A673 (cell line): ENCODE measurements around the gene EIF2B5. TPM values are rescaled to one million over a fixed set of nuclear protein-coding genes. Genes with fewer than 3 reads are reported as not detected.

ENCODE experiments used
- BruUV-seq: library from RNA; stranded (reverse); fragments of 400-500 nt; replicated peaks from 2 replicates; lab custom pipeline; 2021; lab: Mats Ljungman, UMichigan
- CTCF ChIA-PET: fragments of 300-600 bp; sonication (Branson Sonifier 250); formaldehyde crosslinking; loops from one replicate; lab custom pipeline; 2022; ENCODE audit warnings: antibody characterized with exemption; lab: Charles Lee
- POLR2A ChIA-PET: fragments of 300-600 bp; sonication (Branson Sonifier 250); formaldehyde crosslinking; loops from one replicate; lab custom pipeline; 2022; ENCODE audit warnings: antibody characterized with exemption; ENCODE audit not compliant: low non-redundant PET; lab: Charles Lee
- DNase-seq: peaks from one replicate; pipeline ENCODE4 v3.0.0-alpha.2; 2015; ENCODE audit warnings: low spot score
- H3K27ac ChIP-seq: fragments of 200-600 bp; sonication (generic); 2 replicates; pipeline ENCODE4 v1.5.1; 2016; ENCODE audit warnings: mixed run types, low read depth, mild to moderate bottlenecking, mixed read lengths, antibody characterized with exemption, low read length; ENCODE audit not compliant: poor library complexity, severe bottlenecking
- H3K27me3 ChIP-seq: fragments of 200-600 bp; sonication (generic); replicated peaks from 2 replicates; pipeline ENCODE4 v1.6.1; 2017; ENCODE audit warnings: mixed run types, low read depth, mild to moderate bottlenecking, mixed read lengths, antibody characterized with exemption, low read length; ENCODE audit not compliant: insufficient read depth, poor library complexity
- H3K36me3 ChIP-seq: fragments of 200-600 bp; sonication (generic); 2 replicates; pipeline ENCODE4 v1.6.1; 2016; ENCODE audit warnings: mixed run types, mild to moderate bottlenecking, mixed read lengths, antibody characterized with exemption, low read length; ENCODE audit not compliant: insufficient read depth, poor library complexity, severe bottlenecking
- H3K4me1 ChIP-seq: fragments of 200-600 bp; sonication (generic); 2 replicates; pipeline ENCODE4 v1.6.1; 2017; ENCODE audit warnings: mixed run types, mild to moderate bottlenecking, mixed read lengths, antibody characterized with exemption, low read length; ENCODE audit not compliant: insufficient read depth, poor library complexity, severe bottlenecking
- H3K4me3 ChIP-seq: fragments of 200-600 bp; sonication (generic); 2 replicates; pipeline ENCODE4 v1.5.1; 2016; ENCODE audit warnings: low read depth, mixed run types, mild to moderate bottlenecking, mixed read lengths, low read length; ENCODE audit not compliant: poor library complexity, severe bottlenecking
- H3K9me3 ChIP-seq: fragments of 200-600 bp; sonication (generic); 2 replicates; pipeline ENCODE4 v1.6.1; 2016; ENCODE audit warnings: mixed run types, low read depth, mild to moderate bottlenecking, mixed read lengths, antibody characterized with exemption, low read length; ENCODE audit not compliant: poor library complexity, severe bottlenecking
- CTCF ChIP-seq: fragments of 300-800, 200-600 bp; sonication (generic); conservative IDR thresholded peaks from 2 replicates; pipeline ENCODE4 v1.5.1; 2017; ENCODE audit warnings: low read depth, mild to moderate bottlenecking, antibody characterized with exemption, low read length, moderate library complexity, mixed read lengths
- EZH2 ChIP-seq: fragments of 200-600 bp; sonication (generic); IDR thresholded peaks from 2 replicates; pipeline ENCODE4 v1.6.1; 2017; ENCODE audit warnings: borderline replicate concordance, low read depth, mild to moderate bottlenecking, mixed read lengths, antibody characterized with exemption, low read length; ENCODE audit not compliant: poor library complexity, severe bottlenecking
- intact Hi-C: fragments of 100-400 bp; cut with micrococcal nuclease; formaldehyde crosslinking; loops from one replicate; pipeline ENCODE4 v1.10.0; 2022; ENCODE audit not compliant: unreplicated experiment
- total RNA-seq: library from RNA; stranded (reverse); gene quantifications from 2 replicates; pipeline ENCODE4 v1.2.3, GENCODE V29; 2021

Gene EIF2B5
- total RNA-seq, 1 experiment from 2014 or later, result 64.2 TPM

- no peak for TF ChIP-seq EZH2
- TF ChIP-seq CTCF, result no peak
- CTCF ChIA-PET, result no interaction called here
Observed at GRCh38 chr3:184167786-184168185, 32.6 kb downstream of the EIF2B5 start.

DNA sequence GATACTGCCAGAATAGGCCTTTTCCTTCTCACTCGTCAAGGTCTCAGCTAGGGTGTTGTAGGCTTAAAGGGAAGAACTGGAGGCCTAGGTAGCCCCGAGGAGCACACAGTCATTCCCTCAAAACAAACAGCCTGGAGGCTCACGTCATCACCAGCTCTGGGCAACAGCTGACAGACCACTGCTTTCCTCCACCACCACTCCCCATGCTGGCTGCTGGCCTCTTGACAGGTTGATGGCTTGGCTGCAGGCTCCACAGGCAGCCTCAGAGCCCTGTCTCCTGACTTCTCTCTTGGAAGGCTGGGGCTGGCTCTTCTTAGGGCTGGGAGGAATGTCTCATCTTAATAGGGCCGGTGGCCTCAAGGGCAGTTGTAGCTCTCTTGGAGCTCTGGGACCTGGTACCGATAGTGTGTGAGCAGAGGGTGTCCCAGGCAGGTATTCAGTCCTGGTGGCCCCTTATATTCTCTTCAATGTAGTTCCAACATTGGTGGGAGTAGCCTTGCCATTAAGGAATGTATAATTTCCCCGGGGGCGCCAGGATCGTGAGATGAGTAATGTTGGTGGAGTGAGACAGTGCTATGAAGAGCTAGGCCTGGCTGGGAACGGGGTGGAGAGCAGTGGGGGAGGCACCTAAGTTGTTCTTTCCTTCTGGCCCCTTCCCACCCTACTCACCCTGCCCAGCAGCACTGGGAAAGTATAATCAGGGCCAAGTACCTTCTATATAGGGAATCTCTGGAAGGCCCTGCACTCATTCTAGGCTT is 33.4 kb downstream of the EIF2B5 start:
- ChIA-PET POLR2A (interaction anchor here (0.5 kb wide), 1 partner anchor 10 kb away, joined by 6 read pairs; no protein-coding TSS in a partner anchor), CTCF (no interaction called here)
- TF ChIP-seq CTCF (no peak), EZH2 (no peak)
- BruUV-seq, result no TSS peak
- H3K36me3 ChIP-seq, result peaks cover 65% of the 10 kb centered on the region
- no peaks in the 10 kb centered on the region for H3K27me3 ChIP-seq
- H3K4me1 ChIP-seq, result no peaks in the 10 kb centered on the region
- DNase-seq, result no peak
- H3K27ac ChIP-seq, result no peak overlapping the region
- intact Hi-C loops, result no loop called here
- no peaks in the 10 kb centered on the region for H3K9me3 ChIP-seq
- no peak overlapping the region for H3K4me3 ChIP-seq

More at GRCh38 chr3:184167786-184168185, 32.6 kb downstream of the EIF2B5 start:
- POLR2A ChIA-PET, result no interaction called here
- no TSS peak for BruUV-seq
- Histone ChIP-seq H3K27ac (no peak overlapping the region), H3K27me3 (no peaks in the 10 kb centered on the region), H3K36me3 (peaks cover 69% of the 10 kb centered on the region), H3K4me1 (no peaks in the 10 kb centered on the region), H3K9me3 (no peaks in the 10 kb centered on the region), H3K4me3 (no peak overlapping the region)
- intact Hi-C loops, result no loop called here
- DNase-seq, result no peak

DNA sequence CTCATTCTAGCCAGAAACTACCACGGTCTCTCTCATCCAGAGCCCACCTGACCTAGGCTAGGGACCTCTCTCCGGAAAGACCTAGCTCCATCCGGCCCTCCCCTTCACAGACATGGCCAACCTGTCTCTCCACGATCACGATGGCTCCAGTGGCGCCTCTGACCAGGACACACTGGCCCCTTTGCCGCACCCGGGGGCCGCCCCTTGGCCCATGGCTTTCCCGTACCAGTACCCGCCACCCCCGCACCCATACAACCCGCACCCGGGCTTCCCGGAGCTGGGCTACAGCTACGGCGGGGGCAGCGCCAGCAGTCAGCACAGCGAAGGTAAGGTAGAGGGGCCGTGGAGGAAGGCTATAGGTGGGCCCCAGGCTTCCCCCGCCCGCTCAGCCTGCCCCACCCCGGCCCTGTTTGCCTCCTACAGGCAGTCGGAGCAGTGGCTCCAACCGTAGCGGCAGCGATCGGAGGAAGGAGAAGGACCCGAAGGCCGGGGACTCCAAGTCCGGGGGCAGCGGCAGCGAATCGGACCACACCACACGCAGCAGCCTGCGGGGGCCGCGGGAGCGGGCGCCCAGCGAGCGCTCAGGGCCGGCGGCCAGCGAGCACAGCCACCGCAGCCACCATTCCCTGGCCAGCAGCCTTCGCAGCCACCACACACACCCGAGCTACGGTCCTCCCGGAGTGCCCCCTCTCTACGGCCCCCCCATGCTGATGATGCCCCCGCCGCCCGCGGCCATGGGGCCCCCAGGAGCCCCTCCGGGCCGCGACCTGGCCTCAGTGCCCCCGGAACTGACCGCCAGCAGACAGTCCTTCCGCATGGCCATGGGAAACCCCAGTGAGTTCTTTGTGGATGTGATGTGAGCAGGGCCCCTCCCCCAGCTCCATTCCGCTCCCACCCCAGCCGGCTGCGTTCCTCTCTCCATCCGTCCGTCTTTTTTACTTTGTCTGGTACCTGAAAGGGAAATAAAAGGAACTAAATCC is 35.0 kb downstream of the EIF2B5 start:
- no peak overlapping the region for H3K4me3 ChIP-seq
- no peaks in the 10 kb centered on the region for H3K9me3 ChIP-seq
- ChIA-PET CTCF (no interaction called here), POLR2A (no interaction called here)
- H3K27me3 ChIP-seq, result no peaks in the 10 kb centered on the region
- no peak for DNase-seq
- no TSS peak for BruUV-seq
- no peak for TF ChIP-seq CTCF
- TF ChIP-seq EZH2, result no peak
- peaks cover 49% of the 10 kb centered on the region for H3K36me3 ChIP-seq
- intact Hi-C loops, result loop anchor here (5.0 kb wide), 1 partner anchor 127 kb away; the partner anchor contains the start of gene PSMD2
- no peak overlapping the region for H3K27ac ChIP-seq
- no peaks in the 10 kb centered on the region for H3K4me1 ChIP-seq
